ENCODE measurements around the gene AUNIP.
"Not testable (repeated sequence)": the region's sequence is repeated elsewhere in the genome, so short reads cannot be mapped to it uniquely, and the experiment has no call there.

The AUNIP gene

GRCh38 chr1:25869909-25870606 lies 10.8 kb upstream of the AUNIP start:
- in situ Hi-C loops (cut with MboI; ENCODE audit: low sequenced_read_pairs) = no loop called here

GRCh38 chr1:25867210-25867991 lies 8.1 kb upstream of the AUNIP start:
- in situ Hi-C loops (cut with MboI; ENCODE audit: low sequenced_read_pairs) = no loop called here

- in situ Hi-C loops (cut with MboI; ENCODE audit: low sequenced_read_pairs) = no loop called here
Observed at GRCh38 chr1:25866288-25866687, 7.0 kb upstream of the AUNIP start.

- in situ Hi-C loops (cut with MboI; ENCODE audit: low sequenced_read_pairs) = no loop called here
Observed at GRCh38 chr1:25864434-25864833, 5.2 kb upstream of the AUNIP start.

GRCh38 chr1:25863486-25864262 lies 4.4 kb upstream of the AUNIP start:
- in situ Hi-C loops (cut with MboI; ENCODE audit: low sequenced_read_pairs) = no loop called here

- in situ Hi-C loops (cut with MboI; ENCODE audit: low sequenced_read_pairs) = no loop called here
Observed at GRCh38 chr1:25862785-25863485, 3.7 kb upstream of the AUNIP start.

GRCh38 chr1:25861316-25862286 lies 2.3 kb upstream of the AUNIP start:
- in situ Hi-C loops (cut with MboI; ENCODE audit: low sequenced_read_pairs) = no loop called here

GRCh38 chr1:25858494-25858893 lies 763 bp downstream of the AUNIP start:
- in situ Hi-C loops (cut with MboI; ENCODE audit: low sequenced_read_pairs) = no loop called here

GRCh38 chr1:25856856-25857255 lies 2.4 kb downstream of the AUNIP start:
- in situ Hi-C loops (cut with MboI; ENCODE audit: low sequenced_read_pairs) = no loop called here

- in situ Hi-C loops (cut with MboI; ENCODE audit: low sequenced_read_pairs) = no loop called here
Observed at GRCh38 chr1:25854554-25854953, 4.7 kb downstream of the AUNIP start.

- in situ Hi-C loops (cut with MboI; ENCODE audit: low sequenced_read_pairs) = no loop called here
Observed at GRCh38 chr1:25848531-25848930, 10.7 kb downstream of the AUNIP start.

- in situ Hi-C loops (cut with MboI; ENCODE audit: low sequenced_read_pairs) = no loop called here
Observed at GRCh38 chr1:25847929-25848328, 11.3 kb downstream of the AUNIP start.

GRCh38 chr1:25845664-25846063 lies 13.6 kb downstream of the AUNIP start:
- in situ Hi-C loops (cut with MboI; ENCODE audit: low sequenced_read_pairs) = no loop called here

- in situ Hi-C loops (cut with MboI; ENCODE audit: low sequenced_read_pairs) = no loop called here
Observed at GRCh38 chr1:25844536-25845337, 14.5 kb downstream of the AUNIP start.

- in situ Hi-C loops (cut with MboI; ENCODE audit: low sequenced_read_pairs) = no loop called here
Observed at GRCh38 chr1:25843483-25843882, 15.8 kb downstream of the AUNIP start.

- in situ Hi-C loops (cut with MboI; ENCODE audit: low sequenced_read_pairs) = not testable (repeated sequence)
Observed at GRCh38 chr1:25839808-25840207, 19.4 kb downstream of the AUNIP start.

- in situ Hi-C loops (cut with MboI; ENCODE audit: low sequenced_read_pairs) = no loop called here
Observed at GRCh38 chr1:25837262-25837875, 21.9 kb downstream of the AUNIP start.

GRCh38 chr1:25836695-25837094 lies 22.6 kb downstream of the AUNIP start:
- in situ Hi-C loops (cut with MboI; ENCODE audit: low sequenced_read_pairs) = no loop called here

- in situ Hi-C loops (cut with MboI; ENCODE audit: low sequenced_read_pairs) = no loop called here
Observed at GRCh38 chr1:25834894-25835293, 24.4 kb downstream of the AUNIP start.
